ENCODE data around the gene ESF1.
A peak's percentile ranks its signal among the peaks of the same experiment; 100 is the strongest.
"Not testable (repeated sequence)": the region's sequence is repeated elsewhere in the genome, so short reads cannot be mapped to it uniquely, and the experiment has no call there.

ESF1 gene

GRCh38 chr20:13771853-13772453 is 12.8 kb downstream of the ESF1 start:
- no peak overlapping the region for H3K27ac ChIP-seq
- TF ChIP-seq ZFX (IDR thresholded peaks at IDR 0.05), result no peak
- TF ChIP-seq CTCF (conservative IDR thresholded peaks at IDR 0.05), result peak; percentile 65

GRCh38 chr20:13770141-13770540 is 14.6 kb downstream of the ESF1 start:
- no peak for TF ChIP-seq ZFX (IDR thresholded peaks at IDR 0.05)
- TF ChIP-seq CTCF (conservative IDR thresholded peaks at IDR 0.05), result no peak
- H3K27ac ChIP-seq, result no peak overlapping the region

DNA sequence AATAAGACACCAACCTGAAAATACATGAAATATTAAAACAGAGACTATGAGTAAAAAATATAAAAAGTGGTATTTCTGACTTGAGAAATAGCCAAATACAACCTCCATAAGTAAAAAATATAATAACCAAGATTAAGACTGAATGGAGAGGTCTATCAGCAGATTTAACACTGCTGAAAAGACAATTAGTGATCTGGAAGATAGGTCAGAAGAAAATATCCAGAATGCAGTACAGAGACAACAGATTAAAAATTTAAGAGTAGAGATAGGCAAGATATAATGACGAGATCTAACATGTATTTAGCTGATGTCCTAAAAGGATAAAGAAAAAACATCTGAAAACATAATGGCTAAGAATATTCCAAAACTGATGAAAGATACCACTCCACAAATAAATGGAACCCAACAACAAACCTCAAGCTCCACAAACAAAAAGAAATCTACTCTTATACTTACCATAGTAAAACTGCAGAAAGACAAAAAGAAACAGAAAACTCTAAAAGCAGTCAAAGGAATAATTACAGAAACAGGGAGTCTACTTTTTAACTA is 18.8 kb downstream of the ESF1 start:
- TF ChIP-seq CTCF (conservative IDR thresholded peaks at IDR 0.05) (no peak), ZFX (IDR thresholded peaks at IDR 0.05) (no peak)
- no peak overlapping the region for H3K27ac ChIP-seq

- no peak overlapping the region for H3K27ac ChIP-seq
- TF ChIP-seq ZFX (IDR thresholded peaks at IDR 0.05), result no peak
- TF ChIP-seq CTCF (conservative IDR thresholded peaks at IDR 0.05), result no peak
Observed at GRCh38 chr20:13765299-13765698, 19.4 kb downstream of the ESF1 start.

DNA sequence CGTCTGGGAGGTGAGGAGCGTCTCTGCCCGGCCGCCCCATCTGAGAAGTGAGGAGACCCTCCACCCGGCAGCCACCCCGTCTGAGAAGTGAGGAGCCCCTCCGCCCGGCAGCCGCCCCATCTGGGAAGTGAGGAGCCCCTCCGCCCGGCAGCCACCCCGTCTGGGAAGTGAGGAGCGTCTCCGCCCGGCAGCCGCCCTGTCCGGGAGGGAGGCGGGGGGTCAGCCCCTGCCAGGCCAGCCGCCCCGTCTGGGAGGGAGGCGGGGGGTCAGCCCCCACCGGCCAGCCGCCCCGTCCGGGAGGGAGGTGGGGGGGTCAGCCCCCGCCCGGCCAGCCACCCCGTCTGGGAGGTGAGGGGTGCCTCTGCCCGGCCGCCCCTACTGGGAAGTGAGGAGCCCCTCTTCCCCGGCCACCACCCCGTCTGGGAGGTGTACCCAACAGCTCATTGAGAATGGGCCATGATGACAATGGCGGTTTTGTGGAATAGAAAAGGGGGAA is 24.2 kb downstream of the ESF1 start:
- not testable (repeated sequence) for H3K27ac ChIP-seq

- TF ChIP-seq ZFX (IDR thresholded peaks at IDR 0.05) (no peak), CTCF (conservative IDR thresholded peaks at IDR 0.05) (no peak)
- H3K27ac ChIP-seq, result no peak overlapping the region
Observed at GRCh38 chr20:13758884-13759283, 25.8 kb downstream of the ESF1 start.

- no peak for TF ChIP-seq ZFX (IDR thresholded peaks at IDR 0.05)
- TF ChIP-seq CTCF (conservative IDR thresholded peaks at IDR 0.05), result no peak
- H3K27ac ChIP-seq, result no peak overlapping the region
Observed at GRCh38 chr20:13756551-13756950, 28.2 kb downstream of the ESF1 start.

- no peak overlapping the region for H3K27ac ChIP-seq
- TF ChIP-seq CTCF (conservative IDR thresholded peaks at IDR 0.05) (no peak), ZFX (IDR thresholded peaks at IDR 0.05) (no peak)
Observed at GRCh38 chr20:13755809-13756208, 28.9 kb downstream of the ESF1 start.
